Stimulated activated CD4-positive, alpha-beta T cell treated with anti-CD3 and anti-CD28 coated beads, Interleukin-2, amount 100 ng/mL, for 4 hours (primary cell): ENCODE data around the gene NMUR1.
"Not testable (repeated sequence)": the region's sequence is repeated elsewhere in the genome, so short reads cannot be mapped to it uniquely, and the experiment has no call there.

Experiments
- DNase-seq: peaks from one replicate; pipeline ENCODE4 v3.0.0-alpha.2; 2020; ENCODE audit warnings: low read depth

The NMUR1 gene, protein sequence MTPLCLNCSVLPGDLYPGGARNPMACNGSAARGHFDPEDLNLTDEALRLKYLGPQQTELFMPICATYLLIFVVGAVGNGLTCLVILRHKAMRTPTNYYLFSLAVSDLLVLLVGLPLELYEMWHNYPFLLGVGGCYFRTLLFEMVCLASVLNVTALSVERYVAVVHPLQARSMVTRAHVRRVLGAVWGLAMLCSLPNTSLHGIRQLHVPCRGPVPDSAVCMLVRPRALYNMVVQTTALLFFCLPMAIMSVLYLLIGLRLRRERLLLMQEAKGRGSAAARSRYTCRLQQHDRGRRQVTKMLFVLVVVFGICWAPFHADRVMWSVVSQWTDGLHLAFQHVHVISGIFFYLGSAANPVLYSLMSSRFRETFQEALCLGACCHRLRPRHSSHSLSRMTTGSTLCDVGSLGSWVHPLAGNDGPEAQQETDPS

DNA sequence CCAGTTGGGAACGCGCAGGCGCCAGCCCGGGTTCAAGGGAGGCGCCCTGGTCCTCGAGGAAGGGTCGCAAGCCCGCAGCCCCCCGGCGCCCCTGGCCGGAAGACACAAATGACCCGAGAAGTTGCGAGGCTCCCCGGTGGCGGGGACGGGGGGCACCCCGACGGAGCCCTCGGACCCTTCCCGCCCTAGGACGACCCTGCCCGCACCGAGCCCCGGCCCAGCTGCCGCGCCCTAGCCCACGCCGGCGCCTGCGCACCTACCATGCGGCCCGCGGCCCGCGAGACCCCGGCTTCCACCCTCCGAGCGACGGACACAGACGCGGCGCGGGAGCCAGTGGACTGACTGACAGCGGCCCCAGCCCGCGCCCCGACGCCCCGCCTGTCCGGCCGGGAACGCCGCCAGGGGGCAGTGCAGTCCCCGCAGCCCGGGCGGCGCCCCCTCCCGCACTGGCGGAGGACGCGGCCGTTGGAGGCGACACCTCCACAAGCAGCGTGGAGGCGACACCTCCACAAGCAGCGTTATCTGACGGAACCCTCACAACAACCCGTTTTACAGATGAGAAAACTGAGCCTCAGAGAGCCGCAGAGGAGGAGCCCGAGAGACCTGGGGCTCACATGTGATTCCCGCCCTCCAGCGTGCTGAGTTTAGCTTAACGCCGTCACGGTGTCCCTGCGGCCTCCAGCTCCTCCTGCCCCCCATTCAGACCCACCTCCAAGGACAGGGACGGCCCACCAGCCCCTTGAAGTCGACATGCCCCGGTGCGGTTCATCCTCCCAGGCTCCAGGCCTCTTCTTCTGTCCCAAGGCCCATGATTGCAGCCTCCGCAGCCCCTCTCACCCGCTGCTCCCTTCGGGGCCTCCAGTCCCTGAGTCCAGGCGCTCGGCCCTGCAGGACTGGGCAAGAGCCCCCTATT, at the start of gene NMUR1:
TSS of gene NMUR1 (minus strand) at position 347 of the 913 bp plus-strand sequence. CDS start at position 263, 84 bp downstream.
- DNase-seq, result peak; percentile 40

DNA sequence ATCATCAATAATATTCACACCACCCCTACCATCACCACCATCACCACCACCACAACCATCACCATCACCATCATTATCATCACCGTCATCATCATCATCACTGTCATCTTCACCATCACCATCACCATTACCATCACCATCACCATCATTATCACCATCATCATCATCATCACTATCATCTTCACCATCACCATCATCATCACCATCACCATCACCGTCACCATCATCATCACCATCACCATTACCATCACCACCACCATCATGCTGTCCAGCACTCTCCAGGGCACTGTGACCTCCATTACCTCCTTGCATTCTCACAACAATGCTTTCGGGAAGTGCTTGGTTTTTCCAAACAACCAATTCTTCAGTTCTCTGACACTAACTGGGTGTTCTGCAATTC, 49.3 kb upstream of the NMUR1 start:
- no peak for DNase-seq

DNA sequence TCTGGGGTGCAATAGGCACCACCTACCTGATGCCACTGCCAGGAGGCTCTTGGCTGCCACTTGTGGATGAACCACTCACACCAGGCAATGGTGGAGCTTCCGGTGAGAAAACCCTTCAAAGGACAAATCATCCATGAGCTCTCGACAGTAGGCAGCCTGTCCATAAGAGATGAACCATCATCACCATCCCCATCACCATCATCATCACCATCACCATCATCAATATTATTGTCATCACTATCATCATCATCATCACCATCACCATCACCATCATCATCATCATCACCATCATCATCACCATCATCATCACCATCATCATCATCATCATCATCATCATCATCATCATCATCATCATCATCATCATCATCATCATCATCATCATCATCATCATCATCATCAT, 48.4 kb upstream of the NMUR1 start:
- not testable (repeated sequence) for DNase-seq

DNA sequence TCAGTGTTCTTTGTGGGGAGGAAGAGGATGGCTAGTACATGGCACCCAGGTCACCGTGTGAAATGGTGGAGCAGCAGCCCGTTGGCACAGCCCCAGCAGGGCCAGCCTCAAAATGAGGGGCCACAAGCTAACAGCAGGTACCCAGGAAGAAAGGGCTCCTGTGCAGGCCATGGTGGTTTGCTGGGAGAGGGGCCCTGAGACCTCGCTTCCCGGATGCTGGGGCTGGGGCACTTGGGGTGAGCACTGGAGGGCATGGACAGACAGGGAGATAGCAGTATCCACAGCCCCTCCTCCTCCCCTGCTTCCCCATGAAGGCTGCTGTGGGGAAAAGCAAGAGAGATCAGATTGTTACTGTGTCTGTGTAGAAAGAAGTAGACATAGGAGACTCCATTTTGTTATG, 46.2 kb upstream of the NMUR1 start:
- DNase-seq, result no peak

DNA sequence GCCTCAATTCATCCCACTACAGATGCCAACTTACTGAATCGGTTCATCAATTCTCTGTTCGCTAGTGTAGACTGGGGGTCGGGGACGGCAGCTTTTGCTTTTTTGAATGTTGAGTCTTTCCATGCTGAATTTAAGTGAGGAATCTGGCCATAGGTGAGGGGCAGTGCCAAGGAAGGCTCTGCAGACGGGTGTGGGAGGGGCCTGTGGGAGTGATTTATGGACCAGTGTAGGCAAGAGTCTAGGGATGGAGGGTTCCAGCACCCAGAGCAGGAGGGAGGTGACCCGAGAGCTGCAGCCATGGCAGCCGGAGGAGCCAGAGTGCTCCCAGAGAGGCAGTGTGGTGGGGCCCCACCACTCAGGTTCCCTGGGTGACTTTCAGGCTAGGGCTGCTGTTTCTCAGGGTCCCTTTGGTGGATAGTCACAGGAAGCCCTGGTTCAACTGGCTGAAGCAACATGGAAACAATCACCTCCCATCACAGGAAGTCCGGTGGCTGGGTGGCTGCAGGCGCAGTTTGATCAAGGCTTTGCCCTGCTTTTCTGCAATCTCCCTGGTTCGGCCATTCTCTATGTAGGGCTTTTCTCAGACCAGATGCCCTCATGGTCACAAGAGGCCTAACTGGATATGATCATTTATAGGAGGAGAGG, 45.5 kb upstream of the NMUR1 start:
- DNase-seq, result no peak

DNA sequence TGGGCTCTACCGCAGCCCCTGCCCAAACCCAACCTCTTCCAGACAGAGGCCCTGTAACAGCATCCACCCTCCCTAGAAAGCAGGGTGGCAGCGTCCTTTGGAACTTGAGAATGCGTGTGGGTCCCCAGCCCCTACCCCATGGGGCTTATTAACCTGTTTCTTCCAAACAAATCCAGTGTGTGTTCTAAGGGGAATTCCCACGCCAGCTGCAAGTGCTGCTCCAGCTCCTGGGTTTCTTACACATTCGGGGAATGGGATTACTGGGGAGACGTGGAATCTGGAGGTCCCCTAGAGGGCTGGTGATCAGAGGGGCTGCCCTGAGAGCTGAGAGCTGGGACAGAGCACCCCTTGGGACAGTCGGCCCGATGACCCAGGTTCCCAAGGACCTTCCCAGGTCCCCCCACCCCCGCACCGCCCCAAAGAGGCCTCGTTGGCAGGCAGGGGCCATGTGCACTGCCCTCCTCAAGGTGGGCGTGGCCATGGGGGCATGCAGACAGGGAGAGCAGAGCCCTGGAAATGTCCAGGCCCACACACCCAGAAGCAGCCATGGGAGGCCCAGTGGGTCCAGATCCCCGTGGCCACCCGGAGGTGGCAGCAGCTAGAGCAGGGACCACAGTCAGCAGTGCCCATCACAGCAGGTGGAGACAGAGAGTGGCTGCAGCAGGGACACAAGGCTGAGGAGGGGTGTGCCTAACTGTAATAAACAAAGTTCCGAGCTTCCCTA, 43.6 kb upstream of the NMUR1 start:
- DNase-seq, result no peak

DNA sequence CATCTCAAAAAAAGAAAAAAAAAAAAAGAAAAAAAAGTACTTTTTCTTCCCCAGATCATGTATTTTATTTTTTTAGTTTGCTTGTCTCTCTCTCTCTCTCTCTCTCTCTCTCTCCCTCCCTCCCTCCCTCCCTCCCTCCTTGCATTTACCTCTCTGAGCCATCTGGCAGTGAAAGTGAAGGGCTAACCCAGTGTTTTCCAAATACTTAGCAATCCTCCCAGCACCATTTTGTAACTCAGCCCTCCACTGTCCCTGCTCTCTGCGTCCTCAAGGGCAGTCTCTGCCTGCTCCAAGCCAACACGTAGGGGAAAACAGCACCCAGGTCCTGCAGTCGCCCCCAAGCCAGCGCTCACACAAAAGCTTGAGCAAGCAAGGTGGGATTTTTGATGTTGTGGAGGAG, 42.9 kb upstream of the NMUR1 start:
- no peak for DNase-seq

DNA sequence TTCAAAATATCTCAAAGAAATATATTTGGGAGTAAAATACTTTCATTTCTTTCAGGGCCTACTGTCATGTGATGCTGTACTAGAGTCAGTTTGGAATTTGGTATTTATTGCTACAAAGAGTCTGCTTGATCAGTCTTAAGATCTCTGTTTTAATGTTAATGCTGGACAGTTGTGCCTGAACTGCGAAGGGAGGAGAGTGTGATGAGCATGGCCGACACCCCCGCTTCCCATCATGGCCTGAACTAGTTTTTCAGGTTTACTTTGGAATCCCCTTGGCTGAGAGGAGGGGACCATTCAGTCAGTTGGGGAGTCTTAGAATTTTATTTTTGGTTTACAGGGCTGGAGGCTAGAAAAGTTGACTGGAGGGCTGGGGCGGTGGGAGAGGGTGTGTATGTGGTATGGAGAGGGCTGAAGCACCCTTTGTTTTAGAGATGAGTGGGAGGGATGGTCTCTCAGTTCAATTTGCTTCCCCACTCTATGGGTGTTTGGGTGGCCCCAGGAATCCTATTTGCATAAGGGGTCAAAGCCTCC, 41.5 kb upstream of the NMUR1 start:
- no peak for DNase-seq

DNA sequence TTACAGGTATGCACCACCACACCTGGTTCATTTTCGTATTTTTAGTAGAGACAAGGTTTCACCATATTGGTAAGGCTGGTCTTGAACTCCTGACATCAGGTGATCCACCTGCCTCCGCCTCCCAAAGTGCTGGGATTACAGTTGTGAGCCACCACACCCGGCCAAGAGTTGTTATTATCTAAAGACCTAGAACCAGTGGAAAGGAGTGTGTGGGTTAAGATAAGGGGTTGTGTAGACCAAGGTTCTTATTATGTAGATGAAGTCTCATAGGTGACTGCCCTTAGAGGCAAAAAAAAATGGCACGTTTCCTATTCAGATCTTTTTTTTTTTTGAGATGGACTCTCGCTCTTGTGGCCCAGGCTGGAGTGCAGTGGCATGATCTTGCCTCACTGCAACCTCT, 40.7 kb upstream of the NMUR1 start:
- not testable (repeated sequence) for DNase-seq

DNA sequence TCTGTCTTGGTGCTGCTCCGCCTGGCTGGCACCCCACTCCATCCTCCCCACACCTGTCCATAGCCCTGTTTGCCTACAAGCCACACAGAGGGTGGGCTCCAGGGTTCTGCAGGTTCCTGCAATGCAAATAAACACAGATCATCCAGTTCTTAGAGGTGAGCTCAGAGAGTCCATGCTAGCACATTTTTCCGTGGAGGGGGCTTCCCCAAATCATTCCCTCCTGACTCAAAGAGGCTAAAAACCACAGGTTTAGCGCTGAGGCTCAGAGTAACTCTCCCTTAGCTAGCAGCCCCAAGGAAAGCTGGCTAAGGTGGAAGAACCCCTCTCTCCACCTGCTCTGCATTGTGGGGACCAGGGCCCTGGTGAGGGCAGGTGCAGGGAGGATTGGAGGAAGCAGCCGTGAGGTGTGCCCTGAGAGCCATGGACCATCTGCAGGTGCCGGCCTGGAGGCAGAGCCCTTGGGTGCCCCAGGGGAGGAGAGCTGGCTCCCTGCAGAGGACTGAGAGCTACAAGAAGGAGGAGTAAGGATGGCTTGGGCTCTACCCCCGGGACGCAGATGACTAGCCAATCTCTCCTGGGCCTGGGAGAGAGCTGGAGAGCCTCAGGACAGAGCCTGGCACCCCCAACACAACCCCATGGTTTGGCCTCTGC, 38.7 kb upstream of the NMUR1 start:
- no peak for DNase-seq

DNA sequence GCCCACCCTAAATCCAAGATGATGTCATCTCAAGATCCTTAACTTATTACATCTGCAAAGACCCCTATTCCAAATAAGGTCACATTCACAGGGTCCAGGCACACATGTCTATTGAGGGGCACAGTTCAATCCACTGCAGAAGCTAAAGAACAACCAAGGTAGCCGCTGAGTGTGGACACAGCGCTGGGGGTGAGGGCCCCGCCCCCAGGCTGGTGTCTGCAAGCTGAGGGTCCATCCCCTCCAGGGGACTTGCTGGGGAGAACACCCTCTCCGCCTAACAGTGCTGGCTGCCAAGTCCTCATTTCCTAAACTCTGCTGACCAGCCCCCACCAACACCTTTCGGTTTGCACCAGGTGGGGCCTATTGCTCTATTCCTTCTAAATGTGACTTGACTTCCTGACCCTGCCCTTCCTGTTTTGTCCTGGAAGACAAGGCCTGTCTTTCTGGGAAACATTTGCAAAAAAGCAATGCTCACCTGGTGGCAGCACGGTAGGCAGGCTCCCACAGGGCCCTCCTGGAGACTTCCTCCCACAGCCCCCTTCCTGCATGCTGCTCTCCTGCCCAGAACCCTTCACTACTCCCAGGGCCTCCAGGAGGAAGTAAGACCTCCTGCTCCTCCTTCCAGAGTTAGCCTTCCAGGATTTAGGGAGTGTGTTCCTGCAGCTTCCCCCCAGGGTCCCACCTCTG, 38.0 kb upstream of the NMUR1 start:
- no peak for DNase-seq

DNA sequence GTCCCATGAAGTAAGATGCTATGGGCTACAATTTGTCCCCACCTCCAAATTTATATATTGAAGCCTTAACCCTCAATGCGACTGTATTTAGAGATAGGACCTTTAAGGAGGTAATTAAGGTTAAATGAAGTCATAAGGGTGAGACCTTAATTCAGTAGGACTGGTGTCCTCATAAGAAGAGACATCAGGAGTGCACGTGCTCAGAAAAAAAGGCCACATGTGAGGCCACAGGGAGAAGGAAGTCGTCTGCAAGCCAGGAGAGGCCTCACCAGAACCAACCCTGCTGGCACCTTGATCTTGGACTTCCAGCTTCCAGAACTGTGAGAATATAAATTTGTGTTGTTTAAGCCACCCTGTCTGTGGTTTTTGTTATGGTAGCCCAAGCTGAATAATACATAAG, 36.9 kb upstream of the NMUR1 start:
- no peak for DNase-seq

DNA sequence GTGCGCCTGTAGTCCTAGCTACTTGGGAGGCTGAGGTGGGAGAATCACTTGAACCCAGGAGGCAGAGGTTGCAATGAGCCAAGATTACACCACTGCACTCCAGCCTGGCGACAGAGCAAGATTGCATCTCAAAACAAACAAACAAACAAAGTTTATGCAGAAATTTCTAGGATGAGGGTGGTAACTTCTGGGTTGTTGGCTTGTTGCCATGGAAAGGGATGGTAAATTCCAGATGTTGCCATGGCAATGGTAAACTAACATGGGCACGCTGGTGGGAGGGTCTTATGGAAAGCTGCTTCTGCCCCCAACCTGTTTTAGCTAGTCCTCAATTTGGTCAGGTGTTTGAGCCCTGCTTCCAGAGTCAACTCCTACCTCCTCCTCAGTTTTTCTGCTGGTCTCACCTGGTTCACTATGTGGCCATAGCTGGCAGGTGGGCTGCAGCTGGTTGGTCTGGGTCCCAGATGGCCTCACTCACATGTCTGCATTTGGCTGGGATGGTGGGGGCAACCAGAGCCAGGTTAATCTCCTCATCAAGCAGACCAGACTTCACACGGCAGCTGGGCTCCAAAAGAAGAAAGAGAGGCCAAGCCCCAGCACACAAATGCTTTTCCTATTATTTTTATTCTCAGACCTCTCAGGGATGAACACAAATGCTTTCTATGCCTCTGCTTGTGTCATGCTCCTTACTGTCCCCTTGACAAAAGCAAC, 35.8 kb upstream of the NMUR1 start:
- DNase-seq, result no peak

DNA sequence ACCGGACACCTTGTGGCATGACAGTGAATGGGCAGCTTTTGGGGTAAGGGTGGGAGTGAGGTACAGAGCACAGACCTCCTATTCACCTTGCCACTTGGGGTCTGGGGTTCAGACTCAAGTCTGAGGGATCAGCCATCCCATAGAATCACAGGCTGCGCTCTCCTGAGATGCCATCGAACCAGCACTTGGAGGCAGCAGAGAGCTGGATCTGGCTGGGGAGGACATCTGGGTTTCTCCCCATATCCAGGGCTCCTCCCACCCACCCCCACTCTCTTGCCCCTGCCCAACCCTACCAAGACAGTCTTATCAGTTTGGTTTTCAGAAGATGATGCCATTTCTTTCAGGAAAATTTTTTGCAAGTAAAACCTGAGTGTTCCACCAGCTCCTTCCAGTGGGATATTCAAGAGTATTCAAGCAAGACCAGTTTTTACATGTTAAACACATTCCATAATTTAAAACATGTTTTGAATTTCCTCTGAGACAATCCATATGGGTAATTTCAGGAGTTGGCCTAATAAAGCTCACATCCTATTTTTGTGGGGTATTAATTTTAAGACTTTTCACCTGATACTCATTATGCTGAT, 33.2 kb upstream of the NMUR1 start:
- no peak for DNase-seq

DNA sequence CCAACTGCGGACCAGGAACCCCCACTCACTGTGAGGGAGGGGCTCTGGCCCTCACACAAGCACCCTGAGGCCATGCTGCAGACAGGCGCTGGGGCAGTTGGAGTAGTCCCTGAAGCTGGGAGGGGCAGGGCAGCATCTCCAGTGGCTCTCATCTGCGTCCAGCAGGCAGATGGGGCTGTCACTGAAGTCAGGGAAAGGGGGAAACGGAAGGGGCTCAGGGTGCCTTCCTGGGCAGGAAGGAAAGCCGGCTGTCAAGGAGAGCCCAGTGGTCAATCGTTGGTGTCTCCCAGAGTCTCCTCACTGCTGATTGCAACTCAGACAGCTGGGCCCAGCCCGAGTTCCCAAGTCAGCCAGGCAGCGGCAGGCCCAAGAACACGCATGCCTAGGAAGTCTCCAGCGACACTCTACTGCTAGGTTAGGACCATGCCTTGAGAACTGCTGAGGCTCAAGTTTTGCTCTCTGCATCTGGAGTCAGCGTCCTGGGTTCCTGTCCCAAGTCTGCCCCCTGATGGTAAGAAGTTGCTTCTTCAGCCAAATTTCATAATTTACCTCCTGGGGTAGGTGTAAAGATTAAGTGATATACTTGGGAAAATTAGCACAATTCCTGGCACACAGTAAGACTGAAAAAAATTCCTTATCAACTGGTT, 27.4 kb upstream of the NMUR1 start:
- peak; percentile 43 for DNase-seq

DNA sequence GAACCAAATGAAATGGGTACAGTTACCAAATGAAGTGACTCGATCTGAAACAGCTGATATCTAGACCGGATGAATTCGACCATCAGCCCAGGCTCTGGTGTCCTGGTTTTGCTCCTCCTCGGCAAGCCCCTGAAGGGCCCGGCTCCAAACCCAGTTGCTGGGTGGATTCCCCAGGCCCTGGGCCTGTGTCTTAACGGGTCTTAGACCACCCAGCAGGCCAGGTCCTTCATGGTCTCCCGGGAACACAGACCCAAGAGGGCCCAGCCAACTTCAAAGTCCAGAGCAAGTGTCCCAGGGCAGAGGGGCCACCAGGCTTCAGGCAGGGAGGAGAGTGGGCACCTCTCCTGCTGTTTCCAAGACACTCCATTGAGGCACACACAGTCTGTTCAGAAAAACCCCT, 26.7 kb upstream of the NMUR1 start:
- DNase-seq, result no peak

DNA sequence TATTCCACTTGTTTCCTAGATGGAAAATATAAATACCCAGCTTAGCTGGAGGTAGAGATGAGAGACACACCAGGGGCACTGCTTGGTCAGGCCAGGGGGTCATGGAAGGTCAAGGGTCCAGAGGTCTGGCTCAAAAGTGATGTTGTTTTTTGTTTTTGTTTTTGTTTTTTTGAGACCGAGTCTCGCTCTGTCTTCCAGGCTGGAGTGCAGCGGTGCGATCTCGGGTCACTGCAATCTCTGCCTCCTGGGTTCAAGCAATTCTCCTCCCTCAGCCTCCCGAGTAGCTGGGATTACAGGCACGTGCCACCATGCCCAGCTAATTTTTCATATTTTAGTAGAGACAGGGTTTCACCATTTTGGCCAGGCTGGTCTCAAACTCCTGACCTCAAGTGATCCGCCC, 26.3 kb upstream of the NMUR1 start:
- not testable (repeated sequence) for DNase-seq

DNA sequence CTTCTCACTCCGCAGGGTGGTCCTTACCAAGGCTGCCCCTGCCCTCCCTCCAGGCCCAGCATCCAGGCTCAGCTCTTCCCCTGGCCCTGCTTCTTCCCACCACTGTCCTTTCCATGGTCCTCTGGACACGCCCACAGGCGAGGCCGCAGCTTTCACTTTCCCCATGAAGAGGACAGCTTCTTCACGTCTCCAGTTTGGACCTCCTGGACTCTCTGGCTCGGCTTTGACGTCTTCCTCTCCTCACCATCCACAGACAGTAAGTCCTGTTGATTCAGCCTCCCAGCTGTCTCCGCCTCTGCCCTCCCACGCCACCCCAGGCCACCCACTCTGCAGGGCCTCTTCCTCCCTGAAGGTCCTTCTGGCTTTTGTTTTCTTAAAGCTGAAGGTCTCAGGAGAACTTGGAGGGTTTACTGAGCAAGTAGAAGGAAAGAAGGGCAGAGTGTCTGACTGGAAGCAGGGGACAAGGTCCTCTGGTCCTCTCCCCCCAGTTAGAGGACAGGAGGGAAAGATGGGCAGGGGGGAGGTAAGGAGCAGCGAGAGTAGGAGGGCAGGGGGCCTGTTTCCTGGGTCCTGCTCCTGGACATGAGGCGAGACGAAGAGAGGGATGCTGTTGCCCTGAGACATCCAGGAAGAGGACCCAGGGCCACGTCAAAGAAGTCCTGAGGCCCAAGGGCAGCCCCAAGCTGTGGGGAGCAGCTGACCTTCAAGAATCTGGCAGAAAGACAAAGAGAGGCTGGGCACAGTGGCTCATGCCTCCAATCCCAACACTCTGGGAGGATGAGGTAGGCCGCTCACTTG, 24.7 kb upstream of the NMUR1 start:
- no peak for DNase-seq
